ENCODE measurements around the gene CGB1. TPM values are rescaled to one million over a fixed set of nuclear protein-coding genes. Genes with fewer than 3 reads are reported as not detected.
A peak's percentile ranks its signal among the peaks of the same experiment; 100 is the strongest.

CGB1 gene
- total and polyA plus RNA-seq, 9 of the 15 experiments (the other 6 are each of a cell fraction or from before 2014, with no cell fraction given) = not detected

- TF ChIP-seq ATF1 (CRISPR knock-in tag; IDR thresholded peaks at IDR 0.05) (peak; percentile 52; the same call in 1 of the 2 replicates), ATF1 (tag; IDR thresholded peaks at IDR 0.05) (peak; percentile 95), XRCC5 (IDR thresholded peaks at IDR 0.05; ENCODE audit: low read depth, low read length) (peak; percentile 78; the same call in 1 of the 2 replicates), TCF7 (IDR thresholded peaks at IDR 0.05; ENCODE audit: borderline replicate concordance) (peak; percentile 99), POLR2H (tag; IDR thresholded peaks at IDR 0.05; ENCODE audit: low read depth) (peak; percentile 98)
Measured at GRCh38 chr19:49036815-49037214, at the start of gene CGB1 (continued).

- Histone ChIP-seq H3K27ac (ENCODE audit: extremely low read depth, low read depth, low read length) (peak overlapping the region; percentile 94), H3K9me1 (ENCODE audit: control insufficient read depth, insufficient read depth, low read length) (no peaks in the 10 kb centered on the region), H3K27me3 (ENCODE audit: control insufficient read depth in 2 of 2, insufficient read depth in 2 of 2, low read length in 2 of 2) (no peaks in the 10 kb centered on the region), H3K79me2 (ENCODE audit: control insufficient read depth, insufficient read depth, low read length) (peaks cover 61% of the 10 kb centered on the region), H3K36me3 (ENCODE audit: control insufficient read depth, insufficient read depth, low read length) (peaks cover 45% of the 10 kb centered on the region), H3K4me1 (replicated peaks in 1 of 2; ENCODE audit: control insufficient read depth in 2 of 2, insufficient read depth in 2 of 2, low read length in 2 of 2) (peaks cover 10 to 34% of the 10 kb centered on the region in 2 experiments; a peak in 4 of 5 replicates), H4K20me1 (replicated peaks; ENCODE audit: control insufficient read depth, insufficient read depth, low read length) (peaks cover 26% of the 10 kb centered on the region), H3K4me3 (peak overlapping the region; percentile 77), H3K9me3 (replicated peaks; ENCODE audit: control insufficient read depth, insufficient read depth, low read depth, low read length) (no peaks in the 10 kb centered on the region), H3K4me2 (ENCODE audit: insufficient read depth, low read length) (peak overlapping the region; percentile 92), H2AFZ (ENCODE audit: low read depth, low read length) (no peak overlapping the region), H3K9ac (ENCODE audit: insufficient read depth in 1 of 2, low read depth in 2 of 2, low read length in 2 of 2) (peak overlapping the region; percentile 94 to 98)
- DNase-seq (ENCODE audit: extremely low read depth in 1 of 4, low spot score in 3 of 4) (no peak), ATAC-seq (no peak), FAIRE-seq (no peak)
- ChIA-PET CTCF (ENCODE audit: low intra/inter-chr PET ratio) (no interaction called here), POLR2A (interaction anchor here (1.3 to 2.1 kb wide), 3 partner anchors 9 to 42 kb away, joined by 3 to 9 read pairs (median 6); no protein-coding TSS in a partner anchor)
- in situ Hi-C loops (cut with MboI) (no loop called here), intact Hi-C loops (cut with micrococcal nuclease) (no loop called here)
- no TSS peak for BruUV-seq (replicated peaks)
- no peak for TF ChIP-seq ZFPM2 (CRISPR knock-in tag; IDR thresholded peaks at IDR 0.05)
- TF ChIP-seq ZC3H4 (CRISPR knock-in tag; IDR thresholded peaks at IDR 0.05; ENCODE audit: borderline replicate concordance) = 0 out of 2 replicates have a peak, but pooled peaks have one; percentile 57
- no peak for TF ChIP-seq ZBTB9 (CRISPR knock-in tag; IDR thresholded peaks at IDR 0.05)
- no peak for TF ChIP-seq ELF4 (CRISPR knock-in tag; IDR thresholded peaks at IDR 0.05)
- 0 out of 2 replicates have a peak, but pooled peaks have one; percentile 13 for TF ChIP-seq ZBTB33 (CRISPR knock-in tag; IDR thresholded peaks at IDR 0.05)
- TF ChIP-seq SIN3A (IDR thresholded peaks at IDR 0.05; ENCODE audit: borderline replicate concordance in 2 of 2, control insufficient read depth in 1 of 2, low read depth in 2 of 2, low read length in 2 of 2) = 0 out of 4 replicates have a peak, but pooled peaks of 1 of the 2 experiments have one; percentile 1
- 2% methylated on average over 11 of the region's 11 CpGs for WGBS (ENCODE audit: insufficient coverage, low coverage, missing lambda C conversion rate)
Measured at GRCh38 chr19:49086296-49086695, 49.6 kb upstream of the CGB1 start.

Data from K562 (cell line).